ENCODE results near the gene RAB27A.
A peak's percentile ranks its signal among the peaks of the same experiment; 100 is the strongest.

Gene RAB27A

DNA sequence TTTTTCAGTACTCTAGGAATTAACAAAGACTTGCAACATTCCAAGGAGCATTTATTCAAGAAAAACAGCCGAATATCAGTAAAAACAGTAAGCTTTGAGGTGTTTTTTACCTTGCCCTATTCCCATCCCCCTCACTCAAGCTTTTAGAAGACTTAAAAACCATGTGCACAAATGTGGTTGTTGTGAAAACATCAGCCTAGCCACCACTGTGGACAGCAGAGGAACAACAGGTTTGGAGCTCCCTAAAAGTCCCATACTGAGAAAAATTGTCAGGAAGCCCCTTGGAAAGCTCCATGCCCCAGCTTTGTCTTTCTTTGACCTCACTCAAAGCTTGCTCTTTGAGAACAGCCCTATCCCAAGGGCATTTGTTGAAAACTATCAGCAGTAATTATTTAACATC is 58.2 kb downstream of the RAB27A start:
- no peak for DNase-seq (ENCODE audit: extremely low read depth, low read depth)
- TF ChIP-seq, protein P1, sequence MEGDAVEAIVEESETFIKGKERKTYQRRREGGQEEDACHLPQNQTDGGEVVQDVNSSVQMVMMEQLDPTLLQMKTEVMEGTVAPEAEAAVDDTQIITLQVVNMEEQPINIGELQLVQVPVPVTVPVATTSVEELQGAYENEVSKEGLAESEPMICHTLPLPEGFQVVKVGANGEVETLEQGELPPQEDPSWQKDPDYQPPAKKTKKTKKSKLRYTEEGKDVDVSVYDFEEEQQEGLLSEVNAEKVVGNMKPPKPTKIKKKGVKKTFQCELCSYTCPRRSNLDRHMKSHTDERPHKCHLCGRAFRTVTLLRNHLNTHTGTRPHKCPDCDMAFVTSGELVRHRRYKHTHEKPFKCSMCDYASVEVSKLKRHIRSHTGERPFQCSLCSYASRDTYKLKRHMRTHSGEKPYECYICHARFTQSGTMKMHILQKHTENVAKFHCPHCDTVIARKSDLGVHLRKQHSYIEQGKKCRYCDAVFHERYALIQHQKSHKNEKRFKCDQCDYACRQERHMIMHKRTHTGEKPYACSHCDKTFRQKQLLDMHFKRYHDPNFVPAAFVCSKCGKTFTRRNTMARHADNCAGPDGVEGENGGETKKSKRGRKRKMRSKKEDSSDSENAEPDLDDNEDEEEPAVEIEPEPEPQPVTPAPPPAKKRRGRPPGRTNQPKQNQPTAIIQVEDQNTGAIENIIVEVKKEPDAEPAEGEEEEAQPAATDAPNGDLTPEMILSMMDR (IDR thresholded peaks at IDR 0.05; ENCODE audit: low read depth, low read length): no peak

DNA sequence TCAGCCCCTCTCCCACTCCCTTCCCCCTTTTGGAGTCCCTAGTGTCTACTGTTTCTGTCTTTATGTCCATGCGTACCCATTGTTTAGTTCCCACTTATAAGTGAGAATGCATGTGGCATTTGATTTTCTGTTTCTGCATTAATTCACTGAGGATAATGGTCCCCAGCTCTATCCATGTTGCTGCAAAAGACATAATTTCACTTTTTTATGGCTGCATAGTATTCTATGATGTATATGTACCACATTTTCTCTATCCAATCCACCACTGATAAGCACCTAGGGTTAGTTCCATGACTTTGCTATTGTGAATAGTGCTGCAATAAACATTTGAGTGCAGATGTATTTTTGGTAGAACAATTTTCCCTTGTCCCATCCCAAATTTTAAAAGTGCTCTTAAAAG is 58.7 kb downstream of the RAB27A start:
- DNase-seq (ENCODE audit: extremely low read depth, low read depth): no peak

DNA sequence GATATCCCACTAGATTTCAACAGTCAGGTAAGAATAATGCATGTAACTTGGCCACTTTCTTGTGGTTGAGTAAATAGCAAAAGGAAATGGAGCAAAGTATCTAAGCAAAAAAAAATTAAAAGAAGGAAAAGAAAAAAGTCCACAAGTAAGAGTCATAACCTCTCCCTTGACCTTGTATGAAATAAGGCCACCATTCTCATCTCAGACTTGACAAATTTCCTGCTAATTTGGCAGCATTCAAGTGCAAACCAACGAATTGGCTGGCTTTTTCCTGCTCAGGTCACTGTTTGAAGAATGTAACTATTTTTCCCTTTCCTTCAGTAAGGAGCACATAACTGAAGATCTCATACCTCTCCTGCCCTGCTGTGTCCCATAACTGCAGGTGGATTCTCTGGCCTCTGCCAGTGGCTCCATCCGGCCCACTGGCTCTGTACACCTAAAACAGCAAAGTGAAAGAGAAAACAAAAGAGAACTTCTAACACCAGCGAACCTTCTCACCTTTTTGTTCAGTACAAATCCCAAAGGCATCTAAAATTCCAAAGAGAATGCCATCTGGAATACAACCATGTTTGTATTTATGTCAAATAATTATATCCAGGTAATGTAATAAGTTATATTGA is 59.5 kb downstream of the RAB27A start:
- TF ChIP-seq, protein P1 (IDR thresholded peaks at IDR 0.05; ENCODE audit: low read depth, low read length): no peak

More for the DNA sequence above, 58.7 kb downstream of the RAB27A start:
- TF ChIP-seq, protein P1 (IDR thresholded peaks at IDR 0.05; ENCODE audit: low read depth, low read length): no peak

DNA sequence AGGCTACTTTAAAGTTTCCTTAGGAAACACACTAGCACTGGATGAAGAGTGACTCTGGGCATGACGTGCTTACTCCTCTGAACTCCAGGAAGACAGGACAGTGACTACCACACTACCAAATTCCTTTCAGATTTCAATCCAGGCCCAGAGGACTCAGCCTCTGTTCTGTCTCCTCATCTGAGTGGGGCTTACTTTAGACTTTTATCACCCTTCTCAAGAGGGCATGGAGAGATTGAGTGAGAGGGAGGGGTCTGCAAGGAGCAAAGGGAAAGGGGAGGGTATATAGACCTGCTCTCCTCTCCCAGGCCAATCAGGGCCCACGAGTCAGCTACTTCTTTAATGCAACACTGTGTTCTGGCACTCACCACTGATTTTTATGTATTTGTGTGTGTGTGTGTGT is 63.5 kb downstream of the RAB27A start:
- TF ChIP-seq, protein P1 (IDR thresholded peaks at IDR 0.05; ENCODE audit: low read depth, low read length): no peak
- no peak for DNase-seq (ENCODE audit: extremely low read depth, low read depth)

More for the DNA sequence above, 59.5 kb downstream of the RAB27A start:
- no peak for DNase-seq (ENCODE audit: extremely low read depth, low read depth)

DNA sequence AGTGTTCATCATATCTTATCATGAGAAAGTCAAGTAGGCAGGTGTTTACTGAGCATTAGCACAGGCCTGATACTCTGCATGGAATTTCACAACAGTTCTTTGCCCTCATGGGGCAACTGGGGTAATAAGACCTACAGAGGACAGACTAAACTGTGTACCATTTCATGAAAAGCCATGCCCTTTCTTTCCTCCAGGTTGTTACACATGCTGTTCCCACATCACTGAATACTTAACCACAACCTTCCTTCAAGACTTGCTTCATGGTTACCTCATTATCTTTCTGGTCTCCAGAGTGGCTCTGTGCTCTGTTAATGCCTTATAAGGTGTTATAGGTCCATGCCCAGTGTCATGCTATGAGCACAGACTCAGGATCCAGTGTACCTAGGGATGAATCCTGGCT is 64.7 kb downstream of the RAB27A start:
- no peak for DNase-seq (ENCODE audit: extremely low read depth, low read depth)
- TF ChIP-seq, protein P1 (IDR thresholded peaks at IDR 0.05; ENCODE audit: low read depth, low read length): no peak

DNA sequence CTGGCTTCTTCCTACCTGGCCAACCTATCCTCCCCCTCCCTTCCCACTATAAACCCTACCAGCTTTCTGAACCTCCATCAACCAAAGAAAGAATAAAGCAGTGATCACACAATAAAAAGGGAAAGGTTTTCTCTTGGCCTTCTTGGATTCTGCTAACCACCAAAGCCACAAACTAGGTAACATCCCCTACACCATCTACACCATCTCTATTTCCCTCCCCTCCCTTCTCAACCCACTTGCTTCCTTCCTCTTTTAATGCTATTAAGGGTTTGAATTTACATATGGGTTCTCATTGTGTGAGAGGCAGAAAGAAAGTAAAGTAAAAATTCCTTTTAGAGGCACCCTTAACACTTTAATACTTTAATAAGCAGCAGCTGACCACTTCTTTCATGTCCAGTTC is 67.0 kb downstream of the RAB27A start:
- TF ChIP-seq, protein P1 (IDR thresholded peaks at IDR 0.05; ENCODE audit: low read depth, low read length): no peak
- no peak for DNase-seq (ENCODE audit: extremely low read depth, low read depth)

DNA sequence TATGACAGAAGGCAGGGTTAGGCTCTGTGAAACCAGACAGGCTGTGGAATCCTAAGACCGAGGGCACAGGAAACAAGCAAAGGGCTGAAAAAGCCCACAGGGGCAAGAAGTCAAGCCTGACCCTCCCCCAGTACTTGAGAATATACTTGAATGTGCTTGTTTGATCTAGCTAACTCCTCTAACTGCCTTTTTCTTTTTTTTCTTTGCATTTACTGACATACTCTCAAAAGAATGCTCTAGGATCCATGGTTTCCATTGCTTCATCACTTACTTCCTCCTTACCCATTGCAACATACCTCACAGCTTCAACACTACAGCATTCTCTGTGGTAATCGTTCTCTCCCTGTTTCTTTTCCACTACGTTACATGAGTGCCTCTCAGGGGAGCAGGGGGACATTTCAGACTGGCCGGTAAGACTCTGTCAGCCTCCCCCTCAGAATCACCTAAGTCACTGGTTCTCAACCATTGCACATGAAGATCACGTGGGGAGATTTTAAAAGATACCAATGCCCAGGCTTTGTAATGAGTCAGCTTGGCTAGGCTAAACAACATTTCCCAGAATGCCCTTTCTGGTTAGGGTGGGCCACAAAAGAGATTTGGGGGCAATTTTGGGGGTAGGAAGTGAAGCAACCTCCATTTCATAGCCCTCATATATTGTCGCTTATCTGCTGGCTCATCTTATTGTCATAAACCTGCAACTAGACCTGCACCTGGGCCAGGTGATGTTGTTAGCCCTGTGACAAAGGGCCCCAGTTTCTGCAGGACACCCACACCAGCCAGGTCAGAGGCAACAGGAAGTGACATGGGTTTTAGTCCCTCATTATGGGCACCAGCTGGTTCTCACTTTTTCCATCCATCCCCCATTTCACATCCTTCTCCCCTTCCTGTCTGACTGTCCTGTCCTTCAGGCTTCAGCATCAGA is 68.3 kb downstream of the RAB27A start:
- TF ChIP-seq, protein P1 (IDR thresholded peaks at IDR 0.05; ENCODE audit: low read depth, low read length): no peak
- DNase-seq (ENCODE audit: extremely low read depth, low read depth): peak; percentile 84
